Aorta (tissue), 5 donors: ENCODE data around the gene ARPC1B. TPM values are rescaled to one million over a fixed set of nuclear protein-coding genes. Genes with fewer than 3 reads are reported as not detected.
A peak's percentile ranks its signal among the peaks of the same experiment; 100 is the strongest.

ENCODE experiments used
- ATAC-seq: fragments of 200-7000 bp; cut with Tn5 transposase; one replicate; pipeline ENCODE4 v1.9.1; 2022; ENCODE audit warnings: moderate library complexity; ENCODE audit not compliant: low FRiP score
- DNase-seq, 2 donors: peaks; one replicate each; pipeline ENCODE4 v3.0.0-alpha.2; 2020
- H3K27ac ChIP-seq, 2 donors: one replicate each; pipeline ENCODE4 v1.5.1; 2013; ENCODE audit warnings: low read length in 2 of 2, mild to moderate bottlenecking in 2 of 2, moderate library complexity in 2 of 2, control low read depth in 1 of 2, inconsistent platforms in 1 of 2, low read depth in 1 of 2
- H3K27me3 ChIP-seq, 2 donors: one replicate each; pipeline ENCODE4 v1.6.1; 2013; ENCODE audit warnings: control low read depth in 1 of 2, low read length in 1 of 2, mild to moderate bottlenecking in 1 of 2, moderate library complexity in 1 of 2; ENCODE audit not compliant: insufficient read depth in 2 of 2, control insufficient read depth in 1 of 2
- H3K36me3 ChIP-seq, 2 donors: one replicate each; pipeline ENCODE4 v1.6.1; 2013; ENCODE audit warnings: control low read depth in 1 of 2, low read length in 1 of 2, mild to moderate bottlenecking in 1 of 2; ENCODE audit not compliant: insufficient read depth in 2 of 2, control insufficient read depth in 1 of 2
- H3K4me1 ChIP-seq, 2 donors: one replicate each; pipeline ENCODE4 v1.6.1; 2013; ENCODE audit warnings: low read length in 2 of 2, control low read depth in 1 of 2, mild to moderate bottlenecking in 1 of 2, moderate library complexity in 1 of 2; ENCODE audit not compliant: insufficient read depth in 2 of 2, control insufficient read depth in 1 of 2
- H3K4me3 ChIP-seq, 2 donors: one replicate each; pipeline ENCODE4 v1.5.1; 2013; ENCODE audit warnings: low read length in 2 of 2, control low read depth in 1 of 2, mild to moderate bottlenecking in 1 of 2
- H3K9me3 ChIP-seq: one replicate; pipeline ENCODE4 v1.6.1; 2013; ENCODE audit warnings: mild to moderate bottlenecking, low read length; ENCODE audit not compliant: control insufficient read depth
- WGBS, 2 donors: extraction: QIAGEN DNeasy Blood & Tissue Kit; methylation state at CpG; one replicate each; pipeline ENCODE4 v1.1.7; 2013; 5-methylcytosine and 5-hydroxymethylcytosine counted together
- intact Hi-C, 2 donors: fragments of 100-400 bp; cut with DNase I; formaldehyde crosslinking; loops; one replicate each; pipeline versions ENCODE4 v1.14.2 to v1.15.0; 2022
- polyA plus RNA-seq, 2 donors: library from polyadenylated mRNA; stranded (reverse); fragments of 200-250 nt; gene quantifications; one replicate each; pipeline ENCODE4 v1.2.3, GENCODE V29; 2013
- total RNA-seq, 2 donors: library from RNA; stranded (reverse); fragmentation: NEBNext Ultra II Directional; extraction: Animal tissue kit (Norgen Biotek cat#: 25700); gene quantifications; one replicate each; pipeline ENCODE4 v1.2.1, GENCODE V29; 2021
- donor health status: healthy with polysubstance abuse.
- donor health status: Bipolar disorder and iron deficiency.
- donor health status: DM: no; HTN: no; CAD: no.
- donor health status: DM: no; HTN: no; CAD: no.
- donor health status: DM: yes; HTN: yes; CAD: no.

Gene ARPC1B
- total and polyA plus RNA-seq, 4 donors, result 134 to 262 (median 162) TPM

DNA sequence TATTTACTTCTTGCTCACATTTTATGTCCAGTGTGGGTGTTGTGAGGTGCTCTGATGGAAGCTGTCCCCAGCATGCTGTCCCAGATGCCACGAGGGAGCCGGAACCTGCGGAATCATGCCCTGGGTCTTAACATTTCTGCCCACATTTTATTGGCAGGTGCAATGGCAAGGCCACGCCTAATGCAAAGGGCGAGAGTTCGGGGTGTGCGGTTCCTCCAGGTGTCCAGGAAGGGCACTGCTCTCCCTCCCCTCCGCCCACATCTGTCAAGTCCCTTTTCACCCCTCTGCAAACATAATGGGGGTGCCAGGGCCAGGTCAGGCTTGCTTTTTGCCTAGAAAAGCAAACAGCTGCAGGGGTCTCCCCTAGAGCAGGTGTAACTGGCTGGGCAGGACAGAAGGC lies 17.5 kb downstream of the ARPC1B start:
- Histone ChIP-seq H3K4me1 (no peaks in the 10 kb centered on the region), H3K9me3 (no peaks in the 10 kb centered on the region), H3K27ac (no peak overlapping the region), H3K27me3 (no peaks in the 10 kb centered on the region), H3K36me3 (peaks cover 0 to 7% of the 10 kb centered on the region in 2 donors), H3K4me3 (no peak overlapping the region)
- ATAC-seq, result no peak
- 90 to 93% methylated on average over 8 of the region's 8 CpGs for WGBS, 2 donors
- intact Hi-C loops, result no loop called here
- DNase-seq, result no peak

- ATAC-seq, result peak; percentile 86
- WGBS, 2 donors, result 2% methylated on average over 65 to 68 of the region's 68 CpGs
- DNase-seq, result peak; percentile 86 to 93
- H3K27me3 ChIP-seq, result no peaks in the 10 kb centered on the region
- peaks cover 0 to 7% of the 10 kb centered on the region in 2 donors for H3K36me3 ChIP-seq
- peak overlapping the region; percentile 21 to 24 for H3K4me3 ChIP-seq
- H3K27ac ChIP-seq, result no peak overlapping the region
- intact Hi-C loops, result no loop called here
- H3K9me3 ChIP-seq, result no peaks in the 10 kb centered on the region
- no peaks in the 10 kb centered on the region for H3K4me1 ChIP-seq
These were observed 18.3 kb downstream of the ARPC1B start for GRCh38 chr7:99392659-99393354.

DNA sequence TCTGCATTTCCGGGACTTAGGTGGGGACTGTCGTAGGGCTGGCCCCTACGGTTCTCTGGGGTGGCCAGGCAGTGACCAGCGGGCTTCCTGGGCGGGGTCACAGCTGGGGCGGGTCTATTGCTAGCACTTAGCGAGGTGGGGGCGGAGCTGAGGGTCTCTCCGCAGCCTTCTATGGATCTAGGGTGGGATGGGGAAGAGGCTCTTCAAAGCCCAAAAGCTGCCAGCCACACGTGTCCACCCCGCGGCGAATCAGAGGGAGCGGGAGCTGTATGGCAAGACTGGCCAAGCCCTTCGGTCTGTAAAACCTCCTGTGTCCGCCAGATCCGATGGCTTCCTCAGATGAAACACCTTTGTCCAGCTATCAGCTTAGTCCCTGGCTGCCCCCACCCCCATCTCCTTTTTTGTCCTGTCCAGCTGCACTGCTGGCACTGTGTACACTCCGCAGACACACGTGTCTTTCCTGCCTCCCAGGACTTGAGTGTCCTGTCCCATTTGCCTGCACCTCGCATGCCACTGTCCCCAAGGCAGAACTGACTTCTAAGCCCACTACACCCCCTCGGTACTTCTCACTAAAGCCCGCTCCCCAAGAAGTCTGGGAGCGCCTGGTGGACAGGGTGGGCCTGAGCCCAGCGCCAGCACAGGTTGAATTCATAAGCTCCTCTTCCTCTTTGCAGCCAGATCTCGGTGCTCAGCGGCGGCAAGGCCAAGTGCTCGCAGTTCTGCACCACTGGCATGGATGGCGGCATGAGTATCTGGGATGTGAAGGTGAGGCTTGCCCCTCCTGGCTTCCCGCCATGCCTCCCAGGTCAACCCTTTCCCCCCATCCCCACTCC lies 19.0 kb downstream of the ARPC1B start:
- H3K36me3 ChIP-seq, result peaks cover 0 to 7% of the 10 kb centered on the region in 2 donors

DNA sequence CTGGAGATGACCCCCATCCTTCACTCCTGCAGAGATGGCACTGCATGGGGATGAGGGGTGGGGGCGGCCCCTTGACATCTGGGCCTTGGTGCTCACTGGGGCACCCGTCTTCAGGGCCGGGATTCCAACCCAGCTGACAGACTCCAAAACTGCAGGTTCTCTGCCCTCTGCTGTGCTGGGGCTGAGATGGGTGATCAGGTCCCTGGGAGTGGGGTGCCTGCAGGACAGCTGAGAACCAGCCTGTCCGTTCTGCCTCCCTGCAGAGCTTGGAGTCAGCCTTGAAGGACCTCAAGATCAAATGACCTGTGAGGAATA lies 19.6 kb downstream of the ARPC1B start:
- Histone ChIP-seq H3K27ac (no peak overlapping the region), H3K4me1 (no peaks in the 10 kb centered on the region), H3K4me3 (no peak overlapping the region), H3K36me3 (peaks cover 0 to 7% of the 10 kb centered on the region in 2 donors), H3K9me3 (no peaks in the 10 kb centered on the region), H3K27me3 (no peaks in the 10 kb centered on the region)
- ATAC-seq (no peak), DNase-seq (no peak)
- 83 to 88% methylated on average over 4 of the region's 4 CpGs for WGBS, 2 donors
- intact Hi-C loops, result no loop called here

More for the DNA sequence above, 19.0 kb downstream of the ARPC1B start:
- Histone ChIP-seq H3K9me3 (no peaks in the 10 kb centered on the region), H3K27me3 (no peaks in the 10 kb centered on the region), H3K4me3 (peak overlapping the region; percentile 21 to 24), H3K4me1 (no peaks in the 10 kb centered on the region), H3K27ac (no peak overlapping the region)
- intact Hi-C loops, result no loop called here
- ATAC-seq, result peak; percentile 74
- DNase-seq, result peak in 1 of 2 donors; percentile 88
- 37% methylated on average over 30 of the region's 30 CpGs for WGBS, 2 donors

GRCh38 chr7:99395616-99396327 lies 21.2 kb downstream of the ARPC1B start:
- H3K36me3 ChIP-seq, result peaks cover 3 to 11% of the 10 kb centered on the region in 2 donors
- ATAC-seq (no peak), DNase-seq (no peak)
- H3K27me3 ChIP-seq, result no peaks in the 10 kb centered on the region
- no peaks in the 10 kb centered on the region for H3K4me1 ChIP-seq
- no peak overlapping the region for H3K27ac ChIP-seq
- H3K9me3 ChIP-seq, result no peaks in the 10 kb centered on the region
- H3K4me3 ChIP-seq, result no peak overlapping the region
- WGBS, 2 donors, result 40% methylated on average over 14 of the region's 14 CpGs
- intact Hi-C loops, result no loop called here

- intact Hi-C loops, result no loop called here
- no peak overlapping the region for H3K4me3 ChIP-seq
- H3K4me1 ChIP-seq, result no peaks in the 10 kb centered on the region
- H3K36me3 ChIP-seq, result peaks cover 3 to 10% of the 10 kb centered on the region in 2 donors
- ATAC-seq, result no peak
- no peaks in the 10 kb centered on the region for H3K9me3 ChIP-seq
- no peak overlapping the region for H3K27ac ChIP-seq
- no peaks in the 10 kb centered on the region for H3K27me3 ChIP-seq
- DNase-seq, result no peak
- WGBS, 2 donors, result 74 to 76% methylated on average over 20 to 21 of the region's 21 CpGs
These were observed 22.1 kb downstream of the ARPC1B start for GRCh38 chr7:99396418-99397296.

DNA sequence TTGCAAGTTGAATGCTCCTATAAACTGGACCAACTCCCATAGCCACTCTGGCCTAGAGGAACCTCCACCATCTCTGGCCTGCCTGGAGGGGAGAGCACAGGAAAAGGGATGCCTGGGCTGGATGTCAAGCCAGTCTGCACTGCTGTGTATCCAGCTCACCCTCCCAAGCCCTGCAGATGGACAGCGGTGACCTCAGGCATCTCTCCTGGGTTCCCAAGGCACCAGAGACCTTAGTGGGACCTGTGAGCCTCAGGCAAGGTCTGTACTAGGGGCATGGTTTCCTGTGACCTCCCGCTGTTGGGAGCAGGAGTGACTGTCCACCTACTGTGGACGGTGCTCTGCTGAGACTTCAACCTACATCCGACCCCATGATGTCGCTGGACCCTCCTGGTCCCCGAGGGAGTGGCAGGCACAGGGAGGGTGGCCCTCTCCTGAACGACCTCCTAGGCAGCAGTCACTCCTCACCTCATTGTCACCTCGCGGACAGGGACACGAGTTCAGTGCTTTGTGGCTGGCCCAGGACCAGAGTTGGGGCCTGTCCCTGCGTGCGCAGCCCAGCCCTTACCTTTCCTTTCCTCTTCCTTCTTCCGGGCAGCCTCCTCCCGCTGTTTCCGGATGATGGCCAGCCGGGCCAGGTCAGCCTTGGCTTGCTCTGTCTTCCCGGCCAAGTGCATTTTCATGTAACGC lies 22.9 kb downstream of the ARPC1B start:
- H3K27ac ChIP-seq, result no peak overlapping the region

More for the DNA sequence above, 22.9 kb downstream of the ARPC1B start:
- intact Hi-C loops, result no loop called here
- Histone ChIP-seq H3K4me3 (no peak overlapping the region), H3K9me3 (no peaks in the 10 kb centered on the region), H3K27me3 (no peaks in the 10 kb centered on the region), H3K4me1 (no peaks in the 10 kb centered on the region), H3K36me3 (peaks cover 3 to 10% of the 10 kb centered on the region in 2 donors)
- DNase-seq (no peak), ATAC-seq (no peak)
- WGBS, 2 donors, result 85% methylated on average over 18 of the region's 18 CpGs
